ENCODE results near the gene FAM180A.
"Not testable (repeated sequence)": the region's sequence is repeated elsewhere in the genome, so short reads cannot be mapped to it uniquely, and the experiment has no call there.

The FAM180A gene

DNA sequence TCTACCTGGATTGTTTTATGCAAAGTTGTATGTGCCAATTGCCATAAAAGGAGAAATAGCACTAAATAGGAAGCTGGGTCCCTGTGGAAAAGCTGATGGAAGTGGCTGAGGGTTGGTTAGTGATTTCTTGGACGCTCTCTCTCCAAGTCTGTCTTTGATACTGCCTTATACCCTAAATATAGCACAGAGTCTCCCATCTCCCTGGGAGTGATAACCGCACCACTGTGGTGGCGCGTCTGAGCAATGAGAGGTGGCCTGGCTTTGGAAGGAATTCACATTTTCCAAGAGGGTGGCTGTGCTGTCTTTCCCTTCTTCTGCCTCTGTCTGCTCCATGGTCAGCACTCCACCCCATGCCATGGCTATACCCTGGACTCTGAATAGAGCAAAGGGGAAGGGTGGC is 55.1 kb downstream of the FAM180A start:
- TF ChIP-seq, protein P1, sequence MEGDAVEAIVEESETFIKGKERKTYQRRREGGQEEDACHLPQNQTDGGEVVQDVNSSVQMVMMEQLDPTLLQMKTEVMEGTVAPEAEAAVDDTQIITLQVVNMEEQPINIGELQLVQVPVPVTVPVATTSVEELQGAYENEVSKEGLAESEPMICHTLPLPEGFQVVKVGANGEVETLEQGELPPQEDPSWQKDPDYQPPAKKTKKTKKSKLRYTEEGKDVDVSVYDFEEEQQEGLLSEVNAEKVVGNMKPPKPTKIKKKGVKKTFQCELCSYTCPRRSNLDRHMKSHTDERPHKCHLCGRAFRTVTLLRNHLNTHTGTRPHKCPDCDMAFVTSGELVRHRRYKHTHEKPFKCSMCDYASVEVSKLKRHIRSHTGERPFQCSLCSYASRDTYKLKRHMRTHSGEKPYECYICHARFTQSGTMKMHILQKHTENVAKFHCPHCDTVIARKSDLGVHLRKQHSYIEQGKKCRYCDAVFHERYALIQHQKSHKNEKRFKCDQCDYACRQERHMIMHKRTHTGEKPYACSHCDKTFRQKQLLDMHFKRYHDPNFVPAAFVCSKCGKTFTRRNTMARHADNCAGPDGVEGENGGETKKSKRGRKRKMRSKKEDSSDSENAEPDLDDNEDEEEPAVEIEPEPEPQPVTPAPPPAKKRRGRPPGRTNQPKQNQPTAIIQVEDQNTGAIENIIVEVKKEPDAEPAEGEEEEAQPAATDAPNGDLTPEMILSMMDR (IDR thresholded peaks at IDR 0.05; ENCODE audit: low read depth, low read length, missing control alignments), result no peak
- no peaks in the 10 kb centered on the region for H3K36me3 ChIP-seq (replicated peaks)
- no peak overlapping the region for H3K4me3 ChIP-seq (ENCODE audit: low read depth, low read length)
- no peaks in the 10 kb centered on the region for H3K27me3 ChIP-seq (replicated peaks)
- in situ Hi-C loops (cut with HindIII; ENCODE audit: low pct_ligation_motif_present, low sequenced_read_pairs), result no loop called here
- DNase-seq, result no peak
- H3K27ac ChIP-seq, result no peak overlapping the region

DNA sequence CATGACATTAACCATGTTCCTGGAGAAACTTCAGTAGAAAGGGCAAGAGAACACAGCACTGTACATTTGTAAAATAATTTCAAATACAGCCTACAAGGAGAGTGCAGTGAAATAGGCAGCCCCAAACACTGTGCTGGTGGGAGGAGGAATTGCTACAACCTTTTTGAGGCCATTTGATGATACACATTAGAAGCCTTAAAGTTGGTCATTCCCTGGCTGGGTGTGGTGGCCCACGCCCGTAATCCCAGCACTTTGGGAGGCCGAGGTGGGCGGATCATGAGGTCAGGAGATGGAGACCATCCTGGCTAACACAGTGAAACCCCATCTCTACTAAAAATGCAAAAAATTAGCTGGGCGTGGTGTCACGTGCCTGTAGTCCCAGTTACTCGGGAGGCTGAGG is 56.0 kb downstream of the FAM180A start:
- H3K27me3 ChIP-seq (replicated peaks); H3K4me3 ChIP-seq (ENCODE audit: low read depth, low read length); in situ Hi-C loops (cut with HindIII; ENCODE audit: low pct_ligation_motif_present, low sequenced_read_pairs); DNase-seq; H3K27ac ChIP-seq; H3K36me3 ChIP-seq (replicated peaks): not testable (repeated sequence)

DNA sequence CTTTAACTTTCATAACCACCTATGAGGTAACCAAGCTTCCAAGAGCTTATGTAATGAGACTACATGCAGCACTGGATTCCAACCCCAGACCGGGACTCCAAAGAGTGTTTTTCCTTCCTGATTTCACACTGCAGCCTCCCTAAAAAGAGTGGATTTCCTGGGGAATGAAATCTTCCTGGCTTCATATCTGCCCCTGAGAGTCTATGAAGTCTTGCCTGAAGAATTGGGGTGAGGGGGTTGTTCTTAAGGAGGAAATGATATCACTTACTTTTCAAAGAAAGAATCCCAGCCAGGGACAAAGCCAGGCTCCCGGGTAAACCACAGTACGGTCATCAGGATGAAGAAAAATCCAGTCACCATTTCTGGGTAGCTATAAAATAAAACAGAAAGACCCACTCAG is 56.6 kb downstream of the FAM180A start:
- TF ChIP-seq, protein P1 (IDR thresholded peaks at IDR 0.05; ENCODE audit: low read depth, low read length, missing control alignments), result no peak
- Histone ChIP-seq H3K27me3 (replicated peaks) (no peaks in the 10 kb centered on the region), H3K36me3 (replicated peaks) (no peaks in the 10 kb centered on the region), H3K27ac (peak overlapping the region; percentile 28), H3K4me3 (ENCODE audit: low read depth, low read length) (no peak overlapping the region)
- in situ Hi-C loops (cut with HindIII; ENCODE audit: low pct_ligation_motif_present, low sequenced_read_pairs), result no loop called here
- peak; percentile 43 for DNase-seq

DNA sequence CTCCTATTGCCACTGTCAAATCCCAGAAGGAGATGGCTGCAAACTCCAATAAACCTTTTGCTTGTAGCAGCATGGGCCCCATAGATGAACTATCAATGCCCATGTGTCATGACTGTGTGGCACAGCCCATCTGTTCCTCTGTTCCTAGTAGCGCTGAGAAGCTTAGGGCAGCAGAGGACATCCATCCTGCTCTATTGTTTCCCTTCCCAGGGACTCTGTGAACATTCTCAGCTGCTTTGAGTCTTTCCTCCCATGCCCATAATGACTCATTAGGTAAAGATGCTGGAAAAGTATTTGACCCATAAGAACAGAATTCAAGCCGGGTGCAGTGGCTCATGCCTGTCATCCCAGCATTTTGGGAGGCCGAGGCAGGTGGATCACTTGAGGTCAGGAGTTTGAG is 58.0 kb downstream of the FAM180A start:
- DNase-seq, result peak; percentile 34
- Histone ChIP-seq H3K4me3 (ENCODE audit: low read depth, low read length) (no peak overlapping the region), H3K27me3 (replicated peaks) (no peaks in the 10 kb centered on the region), H3K27ac (peak overlapping the region; percentile 22), H3K36me3 (replicated peaks) (no peaks in the 10 kb centered on the region)
- in situ Hi-C loops (cut with HindIII; ENCODE audit: low pct_ligation_motif_present, low sequenced_read_pairs), result no loop called here
- TF ChIP-seq, protein P1 (IDR thresholded peaks at IDR 0.05; ENCODE audit: low read depth, low read length, missing control alignments), result no peak

DNA sequence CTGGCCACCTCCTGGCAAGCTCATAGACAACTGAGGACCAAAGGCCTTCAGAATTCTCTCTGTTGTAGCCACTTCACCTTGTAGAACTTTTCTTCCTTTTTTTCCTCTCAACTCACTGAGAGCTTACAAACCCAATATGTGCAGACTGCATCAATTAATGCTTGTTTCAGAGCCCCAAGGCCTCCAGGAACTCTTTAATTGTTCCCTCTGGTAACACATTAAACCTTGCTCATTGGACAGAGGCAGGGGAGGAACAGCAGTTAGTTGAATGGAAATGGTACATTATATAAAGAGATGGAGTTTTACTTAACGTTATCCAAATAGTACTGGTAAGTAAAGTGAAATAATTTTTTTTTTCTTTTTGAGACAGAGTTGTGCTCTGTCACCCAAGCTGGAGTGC is 61.1 kb downstream of the FAM180A start:
- no peak overlapping the region for H3K4me3 ChIP-seq (ENCODE audit: low read depth, low read length)
- H3K27me3 ChIP-seq (replicated peaks), result no peaks in the 10 kb centered on the region
- no peak for DNase-seq
- TF ChIP-seq, protein P1 (IDR thresholded peaks at IDR 0.05; ENCODE audit: low read depth, low read length, missing control alignments), result no peak
- H3K36me3 ChIP-seq (replicated peaks), result no peaks in the 10 kb centered on the region
- H3K27ac ChIP-seq, result no peak overlapping the region
- in situ Hi-C loops (cut with HindIII; ENCODE audit: low pct_ligation_motif_present, low sequenced_read_pairs), result no loop called here

- TF ChIP-seq, protein P1 (IDR thresholded peaks at IDR 0.05; ENCODE audit: low read depth, low read length, missing control alignments), result no peak
- no peak overlapping the region for H3K4me3 ChIP-seq (ENCODE audit: low read depth, low read length)
- H3K36me3 ChIP-seq (replicated peaks), result no peaks in the 10 kb centered on the region
- in situ Hi-C loops (cut with HindIII; ENCODE audit: low pct_ligation_motif_present, low sequenced_read_pairs), result no loop called here
- peak; percentile 65 for DNase-seq
- no peaks in the 10 kb centered on the region for H3K27me3 ChIP-seq (replicated peaks)
- H3K27ac ChIP-seq, result peak overlapping the region; percentile 8
These were observed 63.1 kb downstream of the FAM180A start for GRCh38 chr7:135685306-135686084.

Data from brain microvascular endothelial cell (primary cell).